Measurements from ENCODE around the gene PRDM15.

The PRDM15 gene

DNA sequence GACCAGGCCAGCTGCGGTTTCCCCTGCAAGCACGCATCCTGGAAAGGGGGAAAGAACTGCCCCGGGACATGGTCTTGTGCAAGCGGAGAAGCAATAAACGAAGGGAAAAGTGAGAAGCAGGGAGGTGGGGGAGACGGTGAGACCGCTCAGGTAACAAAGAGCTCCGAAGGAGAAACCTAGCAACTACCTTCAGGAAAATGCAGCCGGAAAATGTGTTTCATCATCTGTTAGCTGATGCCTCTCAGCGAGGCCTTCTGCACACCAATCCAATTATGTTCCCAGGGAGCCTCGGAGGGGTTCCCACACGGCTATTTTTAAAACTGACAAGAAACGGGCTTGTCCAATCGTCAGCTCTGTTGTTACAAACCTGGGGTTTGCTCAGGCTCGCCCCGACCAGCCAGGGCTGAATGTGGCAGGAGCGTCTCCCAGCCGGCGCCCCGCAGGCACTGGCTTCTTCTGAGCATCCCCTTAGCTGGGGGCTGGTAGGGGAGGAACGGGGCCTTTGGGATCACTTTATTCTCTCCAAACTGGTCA, 115.7 kb downstream of the PRDM15 start:
- no peak for DNase-seq (ENCODE audit: low read depth)

DNA sequence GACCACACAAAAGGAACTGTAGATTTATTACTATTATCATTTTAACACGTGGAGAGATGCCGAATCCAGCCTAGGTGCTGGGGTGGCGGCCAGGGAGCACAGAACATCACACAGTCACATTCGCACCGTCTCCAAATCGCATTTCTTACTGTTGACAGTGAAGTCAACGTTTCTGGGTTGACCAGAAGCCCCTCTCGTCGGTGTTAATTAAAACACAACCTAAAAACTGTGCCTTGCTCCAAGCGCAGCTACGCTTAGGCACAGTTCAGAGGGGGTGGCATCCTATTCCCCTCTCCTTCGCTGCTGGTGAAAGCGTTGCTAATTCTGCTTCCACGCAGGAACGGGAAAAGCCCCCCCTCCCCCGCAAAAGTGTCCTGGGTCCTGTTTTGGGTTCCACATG, 116.4 kb downstream of the PRDM15 start:
- DNase-seq (ENCODE audit: low read depth) = no peak

DNA sequence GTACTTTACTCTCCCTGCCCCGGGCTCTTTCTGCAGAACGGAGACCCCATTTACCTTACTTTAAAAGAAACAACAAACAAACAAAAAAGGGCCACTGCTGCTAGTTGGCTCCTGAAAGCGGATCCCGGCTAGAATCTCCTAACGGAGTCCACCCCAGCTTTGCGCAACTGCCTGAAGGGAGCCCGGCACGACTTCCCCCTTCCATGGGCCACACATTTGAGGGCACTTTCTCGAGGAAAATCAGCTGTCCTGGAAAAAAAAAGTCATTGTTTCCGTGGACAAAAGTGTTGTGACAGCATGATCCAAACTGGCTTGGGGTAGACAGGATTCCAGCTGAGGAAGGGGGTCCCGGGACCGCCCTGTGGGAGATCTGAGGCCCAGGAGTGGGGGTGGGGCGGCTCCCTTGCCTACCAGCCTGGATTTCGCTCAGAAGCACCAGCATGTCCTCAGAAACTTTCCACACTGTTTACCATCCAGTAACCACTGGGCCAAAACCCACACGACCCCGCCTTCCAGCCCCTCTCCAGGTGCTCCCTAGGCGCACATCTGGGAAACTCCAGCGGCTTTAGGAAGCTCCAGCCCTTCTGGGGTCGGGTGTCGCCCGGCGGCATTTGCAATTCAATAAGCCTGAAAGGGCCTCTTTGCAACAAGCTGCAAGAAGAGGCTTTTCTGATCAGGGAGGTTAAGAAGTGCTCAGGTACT, 117.1 kb downstream of the PRDM15 start:
- DNase-seq (ENCODE audit: low read depth) = no peak

DNA sequence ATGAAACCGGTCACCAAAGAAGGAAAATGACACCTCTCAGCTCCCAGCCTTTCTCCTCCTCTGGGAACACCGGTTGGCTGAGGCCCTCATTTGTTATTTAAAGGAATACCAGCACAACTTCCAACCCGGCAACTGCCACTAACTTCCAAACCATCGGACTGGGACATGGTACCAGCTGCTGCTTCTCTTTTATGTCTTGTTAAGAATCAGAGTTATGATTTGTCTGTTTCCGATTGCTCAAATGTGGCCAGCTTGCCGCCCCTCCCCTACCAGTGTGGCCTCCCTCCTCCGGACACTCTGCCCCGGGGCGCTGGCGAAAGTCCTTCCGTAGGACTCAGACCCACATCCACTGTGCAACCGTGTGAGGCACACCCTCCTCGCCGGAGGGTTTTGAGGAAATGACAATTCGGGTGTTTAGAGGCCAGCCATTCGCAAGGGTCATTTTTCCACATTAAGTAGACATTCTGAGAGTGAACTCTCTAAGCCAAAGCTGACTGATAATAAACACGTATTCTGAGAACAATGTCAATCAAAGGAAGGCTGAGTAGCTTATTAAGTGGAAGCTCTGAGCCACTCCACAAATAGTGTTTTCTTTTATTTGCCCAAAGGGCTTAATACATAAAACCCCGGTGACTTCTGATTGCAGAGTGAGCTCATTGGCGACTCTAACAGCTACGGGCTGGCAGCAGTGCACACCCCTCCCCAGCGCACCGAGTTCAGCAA, 117.8 kb downstream of the PRDM15 start:
- DNase-seq (ENCODE audit: low read depth) = no peak

DNA sequence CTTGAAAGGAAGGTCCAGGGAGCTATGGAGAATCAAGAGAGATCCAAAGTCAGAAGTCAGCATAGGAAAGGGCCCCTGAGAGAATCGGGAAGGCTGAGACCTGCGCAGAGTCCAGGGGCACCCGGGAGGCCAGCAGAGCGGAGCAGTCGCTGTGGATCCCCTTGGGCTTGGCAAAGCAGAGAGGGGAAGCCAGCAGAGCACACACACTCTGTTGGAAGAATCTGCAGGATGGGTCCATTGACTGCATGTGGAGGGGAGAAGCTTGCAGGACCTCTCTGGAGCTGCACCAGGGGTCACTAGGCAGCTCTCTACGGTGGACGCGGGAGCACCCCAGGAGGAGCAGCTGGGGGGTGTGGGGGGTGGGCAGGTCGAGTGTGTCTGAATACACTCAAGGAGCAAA, 118.7 kb downstream of the PRDM15 start:
- no peak for DNase-seq (ENCODE audit: low read depth)

DNA sequence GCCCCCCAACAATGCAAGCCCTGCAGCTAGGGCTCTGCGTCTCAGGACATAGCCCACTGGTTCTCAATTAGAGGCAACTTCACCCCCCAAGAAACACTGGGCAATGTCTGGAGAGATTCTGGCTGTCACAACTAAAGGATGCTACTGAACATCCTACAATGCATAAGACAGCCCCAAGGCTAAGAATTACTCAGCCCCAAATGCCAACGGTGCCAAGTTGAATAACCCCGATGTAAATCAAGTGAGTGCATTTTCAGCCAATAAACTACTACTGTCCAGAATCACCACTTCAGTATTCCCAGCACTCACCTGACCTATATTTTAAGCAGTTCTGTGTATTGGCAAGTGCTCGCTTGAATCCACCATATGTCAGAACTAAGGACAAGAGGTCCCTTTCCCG, 119.2 kb downstream of the PRDM15 start:
- DNase-seq (ENCODE audit: low read depth) = no peak

DNA sequence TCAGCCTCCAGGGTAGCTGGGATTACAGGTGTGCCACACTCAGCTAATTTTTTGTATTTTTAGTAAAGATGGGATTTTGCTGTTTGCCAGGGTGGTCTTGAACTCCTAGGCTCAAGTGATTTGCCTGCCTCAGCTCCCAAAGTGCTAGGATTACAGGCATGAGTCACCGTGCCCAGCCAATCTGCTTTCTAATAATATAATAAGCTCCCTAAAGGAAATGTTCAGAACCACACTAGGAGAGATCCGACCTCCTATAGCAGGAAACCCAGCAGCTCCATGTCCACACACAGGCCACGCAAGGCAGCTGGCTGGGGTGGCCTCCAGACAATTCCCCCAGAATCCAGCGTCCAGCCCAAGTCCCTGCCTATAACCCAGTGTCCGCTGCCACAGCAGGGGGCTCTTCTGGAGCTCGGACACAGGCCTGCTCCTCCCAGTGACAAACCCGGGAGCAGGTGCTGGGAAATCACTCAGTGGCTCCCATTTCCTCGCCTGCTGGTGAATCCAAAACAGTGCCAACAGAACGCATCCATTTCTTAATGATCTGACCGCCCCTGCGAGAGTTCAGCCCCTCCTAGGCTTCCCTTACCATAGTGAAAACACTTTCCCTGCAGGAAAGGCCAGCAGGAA, 119.8 kb downstream of the PRDM15 start:
- DNase-seq (ENCODE audit: low read depth) = no peak

DNA sequence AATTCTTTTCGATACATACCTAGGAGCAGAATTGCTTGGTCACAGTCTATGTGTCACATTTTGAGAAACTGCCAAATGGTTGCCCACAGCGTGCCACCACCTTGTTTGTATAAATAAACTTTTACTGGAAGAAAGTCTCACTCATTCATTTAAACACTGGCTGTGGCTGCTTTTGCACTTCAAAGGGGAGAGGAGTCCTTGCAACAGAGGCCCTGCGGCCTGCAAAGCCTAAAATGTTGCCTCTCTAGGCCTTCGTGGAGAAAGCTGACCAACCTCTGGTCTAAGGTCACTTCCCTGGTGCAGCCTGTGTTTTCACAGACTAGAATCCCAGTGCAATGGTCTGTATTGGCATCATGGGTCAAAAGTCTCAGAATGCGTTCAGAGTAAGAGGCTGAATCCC, 120.6 kb downstream of the PRDM15 start:
- no peak for DNase-seq (ENCODE audit: low read depth)

DNA sequence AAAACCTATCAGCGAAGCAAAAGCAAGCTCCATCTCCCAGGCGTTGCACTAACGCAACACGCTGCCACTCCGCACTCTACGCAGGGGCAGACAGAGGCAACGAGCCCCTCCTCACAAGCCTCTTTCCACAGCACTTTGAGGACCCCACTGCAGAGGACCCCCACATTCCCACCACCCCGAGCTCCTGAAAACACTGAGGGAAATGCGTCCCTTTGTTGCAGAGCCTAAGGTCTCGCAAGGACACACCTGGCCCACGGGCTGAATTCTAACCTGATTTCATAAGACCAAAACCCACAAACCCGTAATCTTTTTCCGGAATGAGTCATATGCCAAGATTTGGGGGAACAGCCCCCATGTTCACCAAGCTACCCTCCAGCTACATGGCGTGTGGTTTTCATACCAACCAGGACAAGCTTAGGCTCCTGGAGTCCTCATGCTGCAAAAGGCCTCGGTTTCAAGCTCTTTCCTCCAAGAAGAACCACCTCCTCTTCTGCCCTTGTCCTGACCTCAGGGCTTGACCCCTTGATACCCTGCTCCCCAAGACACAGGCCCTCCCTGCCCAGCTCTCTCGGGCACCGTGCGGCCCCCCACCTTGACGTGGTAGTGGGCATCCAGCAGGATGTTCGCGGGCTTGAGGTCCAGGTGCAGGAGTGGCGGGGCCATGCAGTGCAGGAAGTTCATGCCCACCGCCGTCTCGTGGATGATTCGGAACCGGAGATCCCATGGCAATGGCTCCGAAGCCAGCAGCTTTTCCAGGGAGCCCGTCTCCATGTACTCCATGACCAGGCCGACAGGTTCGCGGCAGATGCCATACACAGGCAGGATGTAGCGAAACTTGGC, 123.0 kb downstream of the PRDM15 start:
- no peak for DNase-seq (ENCODE audit: low read depth)

DNA sequence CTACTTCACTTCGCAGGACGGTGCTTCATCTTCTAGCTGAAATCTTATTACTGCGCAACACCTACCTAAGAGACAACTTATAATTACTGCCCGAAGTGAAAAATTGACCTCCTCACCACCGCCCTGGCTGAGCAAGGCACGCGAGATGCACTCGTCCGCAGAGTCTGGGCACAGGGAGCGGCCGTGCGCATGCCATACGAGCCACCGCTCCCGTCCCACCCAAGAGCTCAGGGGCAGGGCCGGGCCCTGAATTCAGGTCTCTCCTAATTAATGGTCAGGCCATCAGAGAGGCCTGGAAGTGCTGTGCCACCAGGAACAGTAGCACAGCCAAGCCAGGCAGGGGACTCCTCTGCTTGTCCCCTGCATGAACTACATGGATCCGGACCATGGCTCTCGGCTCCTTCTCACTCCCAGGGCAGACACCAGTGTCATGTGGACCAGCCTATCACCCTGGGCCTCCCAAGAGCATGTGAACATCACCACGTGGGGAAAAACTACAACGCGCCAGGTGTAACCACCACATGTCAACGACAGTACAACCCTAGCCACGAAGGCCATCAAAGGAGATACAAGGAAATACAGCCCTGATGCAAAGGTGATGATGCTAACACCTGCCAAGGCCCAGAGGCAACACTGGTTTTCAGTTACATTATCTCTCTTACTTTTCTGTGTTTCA, 123.7 kb downstream of the PRDM15 start:
- DNase-seq (ENCODE audit: low read depth) = no peak

DNA sequence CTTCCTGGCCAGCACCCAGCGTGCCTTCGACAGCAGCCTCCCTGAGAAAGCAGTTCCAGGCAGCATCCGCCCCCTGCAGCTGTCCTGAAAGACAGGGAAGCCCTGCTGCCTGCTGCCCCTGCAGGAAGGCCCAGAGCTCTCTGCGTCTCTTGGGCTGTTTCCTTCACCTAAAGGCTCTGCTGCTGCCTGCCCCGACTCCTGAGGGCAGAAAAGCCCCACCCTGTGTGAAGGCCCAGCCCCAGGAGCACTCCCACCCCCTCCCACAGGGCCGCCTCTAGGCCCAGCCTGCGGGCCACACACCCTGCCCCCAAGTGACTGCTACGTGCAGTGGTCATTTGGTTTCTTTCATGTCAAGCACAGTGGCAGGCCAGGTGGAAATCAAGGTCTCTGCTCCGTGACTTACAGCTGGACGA, 124.7 kb downstream of the PRDM15 start:
- DNase-seq (ENCODE audit: low read depth) = no peak

DNA sequence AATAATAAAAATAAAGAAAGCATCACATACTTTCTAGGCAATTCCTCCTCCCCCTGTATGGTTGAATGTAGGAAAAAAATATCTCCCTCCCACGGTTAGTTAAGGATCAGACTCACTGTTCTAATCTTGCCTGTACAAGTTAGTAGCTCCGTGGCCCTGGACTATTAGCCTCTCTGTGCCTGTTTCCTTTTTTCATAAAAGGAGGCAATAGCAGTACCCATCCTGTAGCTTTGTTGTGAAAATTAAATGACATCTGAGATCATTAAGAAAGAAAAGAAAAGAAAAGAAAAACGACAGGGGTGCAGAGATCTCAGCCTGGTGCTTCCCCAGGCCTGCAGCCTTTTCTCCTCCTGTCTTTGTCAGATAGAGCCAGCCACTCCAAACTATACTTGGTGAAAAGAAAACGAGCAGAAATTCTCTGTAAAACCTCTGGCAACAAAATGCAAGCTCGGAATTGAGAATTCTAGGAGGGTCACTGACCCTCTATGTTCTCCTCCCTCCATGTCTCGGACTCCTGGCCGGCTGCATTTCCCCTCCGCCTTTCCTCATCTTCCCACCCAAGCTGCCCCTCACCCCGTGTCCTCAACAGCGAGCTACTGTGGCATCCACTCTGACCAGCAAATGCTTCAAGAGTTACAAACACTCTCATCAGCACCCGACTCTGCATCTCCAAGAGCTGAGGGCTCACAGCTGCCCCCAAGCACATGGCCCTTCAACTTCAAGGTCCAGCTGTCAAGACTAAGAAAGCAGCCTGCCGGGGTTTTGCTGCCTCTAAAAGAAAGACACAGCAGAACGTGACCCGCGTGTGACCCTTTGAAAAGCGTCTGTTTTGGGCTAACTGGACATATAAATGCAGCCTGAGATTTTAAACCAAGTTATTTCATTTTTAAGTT, 125.9 kb downstream of the PRDM15 start:
- no peak for DNase-seq (ENCODE audit: low read depth)

DNA sequence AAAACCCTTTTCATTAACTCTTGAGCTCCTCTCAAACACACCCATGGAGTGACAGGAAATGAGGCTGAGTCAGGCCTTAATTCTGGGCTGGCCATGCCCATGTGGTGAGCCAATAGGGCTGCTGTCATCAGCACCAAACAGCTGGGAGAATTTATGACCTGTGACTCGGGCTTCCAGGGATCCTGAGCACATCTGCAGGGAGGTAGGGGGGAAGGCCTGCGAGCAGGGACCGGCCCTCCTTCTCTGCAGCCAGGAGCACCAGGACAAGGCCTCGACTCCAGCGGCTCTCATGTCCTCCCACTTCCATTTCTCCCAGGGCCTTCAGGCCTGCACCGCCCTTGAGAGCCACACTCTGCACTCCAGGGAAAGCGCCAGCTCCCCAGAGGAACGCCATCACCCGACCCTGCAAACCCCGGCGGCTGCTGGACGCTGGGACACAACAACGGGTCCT, 126.9 kb downstream of the PRDM15 start:
- no peak for DNase-seq (ENCODE audit: low read depth)

DNA sequence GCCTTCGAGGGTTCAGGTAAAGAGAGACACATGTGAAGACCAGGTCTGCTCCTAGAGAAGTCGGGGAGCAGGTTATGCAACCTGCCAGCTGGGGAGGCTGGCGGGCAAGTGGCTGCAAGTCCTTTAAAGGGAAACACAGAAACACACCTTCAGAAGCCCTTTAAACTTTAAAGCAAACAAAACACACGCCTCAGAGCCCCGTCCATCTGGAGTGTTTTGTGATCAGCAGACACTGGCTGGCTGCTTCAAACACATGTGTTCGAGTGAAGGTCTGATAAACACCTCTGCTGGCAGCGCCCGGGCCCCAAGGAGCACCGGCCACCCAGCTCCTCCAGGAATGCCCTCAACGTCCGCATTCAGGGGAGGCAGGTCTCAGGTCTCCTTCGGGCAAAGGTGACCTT, 127.5 kb downstream of the PRDM15 start:
- no peak for DNase-seq (ENCODE audit: low read depth)

DNA sequence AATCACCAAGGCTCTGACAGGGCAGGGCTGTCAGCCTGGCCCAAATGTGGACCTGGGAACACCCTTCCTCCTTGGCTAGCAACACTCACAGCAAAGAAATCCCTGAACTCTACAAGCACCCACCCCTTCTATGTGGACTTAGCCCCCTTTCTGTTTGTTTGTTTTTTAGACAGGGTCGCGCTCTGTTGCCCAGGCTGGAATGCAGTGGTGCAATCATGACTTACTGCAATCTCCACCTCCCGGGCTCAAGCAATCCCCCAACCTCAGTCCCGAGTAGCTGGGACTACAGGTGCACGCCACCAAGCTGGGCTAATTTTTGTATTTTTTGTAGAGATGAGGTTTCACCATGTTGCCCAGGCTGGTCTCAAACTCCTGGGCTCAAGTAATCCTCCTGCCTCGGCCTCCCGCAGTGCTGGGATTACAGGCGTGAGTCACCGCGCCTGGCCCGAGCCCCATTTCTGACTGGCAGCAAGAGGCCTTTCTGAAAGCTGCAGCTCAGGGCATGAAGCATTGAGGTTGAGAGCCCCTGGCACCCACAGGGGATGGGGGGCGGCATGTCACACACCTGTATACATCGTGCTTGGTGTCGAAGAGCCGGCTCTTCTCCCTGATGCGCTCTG, 128.5 kb downstream of the PRDM15 start:
- DNase-seq (ENCODE audit: low read depth) = no peak

DNA sequence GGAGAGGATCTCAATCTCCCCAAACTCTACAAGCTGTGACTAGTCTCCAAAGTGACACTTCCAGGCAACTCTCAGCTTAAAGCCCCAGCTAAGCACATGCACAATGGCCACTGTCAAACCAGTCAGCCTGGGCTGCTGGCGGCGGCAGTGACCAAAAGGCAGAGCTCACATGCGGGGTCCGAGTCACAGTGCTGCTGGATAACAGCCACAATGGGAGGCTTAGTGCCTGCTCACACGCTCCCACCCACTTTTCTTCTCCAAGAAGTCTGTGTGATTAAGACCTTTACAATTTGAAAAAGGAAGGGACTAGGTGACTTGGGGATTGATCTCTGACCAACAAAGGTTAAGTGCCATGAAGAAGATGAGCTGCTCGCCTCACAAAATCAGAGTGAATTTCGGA, 129.1 kb downstream of the PRDM15 start:
- DNase-seq (ENCODE audit: low read depth) = no peak

DNA sequence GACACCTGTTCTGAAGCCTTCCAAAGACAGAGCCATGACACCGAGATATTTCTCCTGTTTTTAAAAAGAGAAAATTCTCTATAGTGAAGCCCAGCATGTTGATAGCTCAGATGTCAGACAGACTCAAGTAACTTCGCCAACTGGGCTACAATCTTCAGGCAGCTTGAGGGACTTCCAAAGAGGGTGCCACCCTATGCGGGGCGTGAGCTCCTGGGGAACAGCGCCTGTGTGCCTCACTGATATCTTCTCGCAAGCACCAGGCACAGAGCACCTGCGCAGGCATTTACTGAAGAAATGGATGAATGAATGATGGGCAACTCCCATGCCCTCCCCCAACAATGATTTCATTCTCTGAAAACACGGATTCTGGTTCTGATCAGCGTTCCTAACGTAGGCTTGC, 129.9 kb downstream of the PRDM15 start:
- DNase-seq (ENCODE audit: low read depth) = no peak

All from T-helper 22 cell (primary cell).